HUES6 (cell line): Measurements from ENCODE around the gene NDUFA3.

ENCODE experiments used
- H3K27ac ChIP-seq: 2 replicates; pipeline ENCODE4 v1.7.0; 2013; ENCODE audit warnings: low read depth, mild to moderate bottlenecking, low read length, inconsistent platforms
- H3K27me3 ChIP-seq: 2 replicates; pipeline ENCODE4 v1.6.1; 2013; ENCODE audit warnings: low read length; ENCODE audit not compliant: control insufficient read depth, insufficient read depth
- H3K36me3 ChIP-seq: 2 replicates; pipeline ENCODE4 v1.6.1; 2013; ENCODE audit warnings: low read length; ENCODE audit not compliant: control insufficient read depth, insufficient read depth
- H3K4me1 ChIP-seq: 2 replicates; pipeline ENCODE4 v1.6.1; 2013; ENCODE audit warnings: low read length; ENCODE audit not compliant: control insufficient read depth, insufficient read depth
- H3K4me3 ChIP-seq: 2 replicates; pipeline ENCODE4 v1.5.1; 2013; ENCODE audit warnings: low read depth, low read length
- H3K9ac ChIP-seq: one replicate; pipeline ENCODE4 v1.6.1; 2013; ENCODE audit warnings: mild to moderate bottlenecking, low read length
- H3K9me3 ChIP-seq: 2 replicates; pipeline ENCODE4 v1.6.1; 2013; ENCODE audit warnings: low read depth, low read length; ENCODE audit not compliant: control insufficient read depth, insufficient read depth

NDUFA3 gene

GRCh38 chr19:54155694-54156093, 53.0 kb downstream of the NDUFA3 start:
- Histone ChIP-seq H3K9ac (no peak overlapping the region), H3K9me3 (no peaks in the 10 kb centered on the region), H3K27ac (no peak overlapping the region), H3K27me3 (no peaks in the 10 kb centered on the region), H3K4me3 (no peak overlapping the region), H3K4me1 (peaks cover 9% of the 10 kb centered on the region), H3K36me3 (peaks cover 67% of the 10 kb centered on the region)

GRCh38 chr19:54156490-54156889, 53.8 kb downstream of the NDUFA3 start:
- H3K4me1 ChIP-seq = peaks cover 13% of the 10 kb centered on the region
- H3K4me3 ChIP-seq = no peak overlapping the region
- no peaks in the 10 kb centered on the region for H3K27me3 ChIP-seq
- H3K27ac ChIP-seq = no peak overlapping the region
- peaks cover 61% of the 10 kb centered on the region for H3K36me3 ChIP-seq
- no peak overlapping the region for H3K9ac ChIP-seq
- H3K9me3 ChIP-seq = no peaks in the 10 kb centered on the region

GRCh38 chr19:54156953-54157352, 54.3 kb downstream of the NDUFA3 start:
- H3K9me3 ChIP-seq = no peaks in the 10 kb centered on the region
- H3K4me3 ChIP-seq = no peak overlapping the region
- H3K27me3 ChIP-seq = no peaks in the 10 kb centered on the region
- H3K4me1 ChIP-seq = peaks cover 16% of the 10 kb centered on the region
- H3K27ac ChIP-seq = no peak overlapping the region
- H3K9ac ChIP-seq = no peak overlapping the region
- peaks cover 56% of the 10 kb centered on the region for H3K36me3 ChIP-seq
